IMR-90 (cell line): ENCODE measurements around the gene TBPL1. TPM values are rescaled to one million over a fixed set of nuclear protein-coding genes. Genes with fewer than 3 reads are reported as not detected.
"Not testable (repeated sequence)": the region's sequence is repeated elsewhere in the genome, so short reads cannot be mapped to it uniquely, and the experiment has no call there.

ENCODE experiments used
- ATAC-seq: fragments of 200-7000 bp; cut with Tn5 transposase; 2 replicates; pipeline ENCODE4 v1.9.1; 2020; ENCODE audit warnings: low read depth, mild to moderate bottlenecking, moderate library complexity
- BruUV-seq: library from RNA; stranded (reverse); fragments of 400-500 nt; replicated peaks from 2 replicates; lab custom pipeline; 2021; lab: Mats Ljungman, UMichigan
- CTCF ChIA-PET: fragments of 300-600 bp; formaldehyde crosslinking; extraction: SDS; loops from one replicate; lab custom pipeline; 2021; ENCODE audit warnings: antibody characterized with exemption; lab: Yijun Ruan, JAX
- POLR2A ChIA-PET: fragments of 300-600 bp; sonication (Branson Sonifier 250); formaldehyde crosslinking; loops from one replicate; lab custom pipeline; 2022; ENCODE audit warnings: antibody characterized with exemption; ENCODE audit not compliant: unreplicated experiment; lab: Charles Lee
- DNase-seq: peaks from one replicate; pipeline ENCODE4 v3.0.0; 2013
- H2AFZ ChIP-seq: replicated peaks from 2 replicates; pipeline ENCODE3; 2013; ENCODE audit warnings: low read length, mild to moderate bottlenecking; ENCODE audit not compliant: poor library complexity
- H2AK5ac ChIP-seq: 2 replicates; pipeline ENCODE4 v1.6.1; 2013; ENCODE audit warnings: low read depth, low read length, inconsistent platforms
- H2AK9ac ChIP-seq: replicated peaks from 2 replicates; pipeline ENCODE3; 2013; ENCODE audit warnings: mild to moderate bottlenecking, low read depth, low read length, moderate library complexity; ENCODE audit not compliant: poor library complexity
- H2BK120ac ChIP-seq: 2 replicates; pipeline ENCODE4 v1.6.1; 2013; ENCODE audit warnings: low read depth, low read length, inconsistent platforms
- H2BK15ac ChIP-seq: 3 replicates; pipeline ENCODE4 v1.6.1; 2013; ENCODE audit warnings: low read depth, low read length, inconsistent platforms
- H2BK20ac ChIP-seq: 2 replicates; pipeline ENCODE4 v1.6.1; 2013; ENCODE audit warnings: low read depth, mild to moderate bottlenecking, inconsistent platforms, low read length, moderate library complexity
- H2BK5ac ChIP-seq: 2 replicates; pipeline ENCODE4 v1.6.1; 2013; ENCODE audit warnings: mild to moderate bottlenecking, low read depth, low read length, inconsistent platforms; ENCODE audit not compliant: poor library complexity, severe bottlenecking
- H3K14ac ChIP-seq: replicated peaks from 2 replicates; pipeline ENCODE4 v1.6.1; 2013; ENCODE audit warnings: low read depth, low read length, inconsistent platforms
- H3K18ac ChIP-seq: 2 replicates; pipeline ENCODE4 v1.6.1; 2013; ENCODE audit warnings: low read depth, low read length, control low read depth
- H3K23ac ChIP-seq: 2 replicates; pipeline ENCODE4 v1.6.1; 2013; ENCODE audit warnings: low read depth, low read length, inconsistent platforms
- H3K27ac ChIP-seq: 2 replicates; pipeline ENCODE4 v1.5.1; 2013; ENCODE audit warnings: mild to moderate bottlenecking, control low read depth, low read length; ENCODE audit not compliant: insufficient read depth
- H3K27me3 ChIP-seq: 2 replicates; pipeline ENCODE4 v1.6.1; 2013; ENCODE audit warnings: low read length; ENCODE audit not compliant: control insufficient read depth, insufficient read depth
- H3K36me3 ChIP-seq: 2 replicates; pipeline ENCODE4 v1.6.1; 2013; ENCODE audit warnings: low read length, mixed read lengths; ENCODE audit not compliant: control insufficient read depth, insufficient read depth
- H3K4ac ChIP-seq: 2 replicates; pipeline ENCODE4 v1.6.1; 2013; ENCODE audit warnings: low read depth, low read length, inconsistent platforms
- H3K4me1 ChIP-seq: 2 replicates; pipeline ENCODE4 v1.6.1; 2013; ENCODE audit warnings: low read length, mixed read lengths; ENCODE audit not compliant: control insufficient read depth, insufficient read depth
- H3K4me2 ChIP-seq: 2 replicates; pipeline ENCODE4 v1.6.1; 2013; ENCODE audit warnings: low read depth, mild to moderate bottlenecking, control low read depth, low read length, moderate library complexity
- H3K4me3 ChIP-seq: 2 replicates; pipeline ENCODE4 v1.5.1; 2013; ENCODE audit warnings: low read depth, mild to moderate bottlenecking, control low read depth, low read length, moderate library complexity; ENCODE audit not compliant: insufficient read depth
- H3K56ac ChIP-seq: 2 replicates; pipeline ENCODE4 v1.6.1; 2013; ENCODE audit warnings: low read length, inconsistent platforms; ENCODE audit not compliant: insufficient read depth; ENCODE audit errors: extremely low read depth
- H3K79me1 ChIP-seq, 2 experiments: 2 replicates each; pipeline ENCODE4 v1.6.1; 2013; ENCODE audit warnings: low read length in 2 of 2, inconsistent platforms in 1 of 2, low read depth in 1 of 2
- H3K9ac ChIP-seq: 2 replicates; pipeline ENCODE4 v1.6.1; 2013; ENCODE audit warnings: low read depth, low read length, control low read depth
- H3K9me1 ChIP-seq: 2 replicates; pipeline ENCODE4 v1.6.1; 2013; ENCODE audit warnings: low read length, inconsistent platforms; ENCODE audit not compliant: insufficient read depth
- H3K9me3 ChIP-seq: 2 replicates; pipeline ENCODE4 v1.6.1; 2013; ENCODE audit warnings: low read length; ENCODE audit not compliant: control insufficient read depth, insufficient read depth
- H4K20me1 ChIP-seq: 2 replicates; pipeline ENCODE4 v1.6.1; 2013; ENCODE audit warnings: low read length, inconsistent platforms; ENCODE audit not compliant: insufficient read depth
- H4K5ac ChIP-seq: 2 replicates; pipeline ENCODE4 v1.6.1; 2013; ENCODE audit warnings: mild to moderate bottlenecking, low read depth, low read length, control low read depth
- H4K8ac ChIP-seq, 2 experiments: 2 replicates each; pipeline ENCODE4 v1.6.1; 2013; ENCODE audit warnings: low read depth in 2 of 2, low read length in 2 of 2, control low read depth in 1 of 2, inconsistent platforms in 1 of 2
- H4K91ac ChIP-seq: 2 replicates; pipeline ENCODE4 v1.6.1; 2013; ENCODE audit warnings: low read depth, low read length, inconsistent platforms; ENCODE audit not compliant: insufficient read depth
- BHLHE40 ChIP-seq: fragments of 150-350 bp; IDR thresholded peaks from 2 replicates; pipeline ENCODE4 v1.6.1; 2016; ENCODE audit warnings: mild to moderate bottlenecking, low read depth, low read length
- FOS ChIP-seq: fragments of 150-350 bp; IDR thresholded peaks from 2 replicates; pipeline ENCODE4 v1.6.1; 2016; ENCODE audit warnings: low read depth, low read length
- WGBS, 2 experiments: methylation state at CpG; one replicate each; pipeline versions ENCODE4 v1.1.5 to v1.1.7; 2013; ENCODE audit warnings: missing lambda C conversion rate in 2 of 2; ENCODE audit not compliant: insufficient read length in 1 of 2; ENCODE audit errors: extremely low coverage in 2 of 2; 5-methylcytosine and 5-hydroxymethylcytosine counted together
- dilution Hi-C: fragments of 300-500 bp; cut with HindIII; formaldehyde crosslinking; loops from one replicate; pipeline ENCODE4 v1.14.3; 2018; ENCODE audit warnings: low sequenced_read_pairs; ENCODE audit not compliant: unreplicated experiment
- in situ Hi-C: fragments of 300-500 bp; cut with MboI; formaldehyde crosslinking; loops from 3 replicates; pipeline ENCODE4 v1.14.3; 2019; ENCODE audit warnings: low sequenced_read_pairs, inconsistent platforms, mixed read lengths
- intact Hi-C: fragments of 100-400 bp; cut with micrococcal nuclease; formaldehyde crosslinking; loops from 2 replicates; pipeline ENCODE4 v1.10.0; 2022
- polyA plus RNA-seq, 3 experiments: library from polyadenylated mRNA; depleted of rRNA; stranded (reverse); fragments of >200 nt; gene quantifications; 2 replicates each; pipeline ENCODE4 v1.2.3, GENCODE V29; 2012; ENCODE audit warnings: low replicate concordance in 1 of 3
- total RNA-seq: library from RNA; depleted of rRNA; stranded (reverse); fragments of >200 nt; gene quantifications from 2 replicates; pipeline ENCODE4 v1.2.3, GENCODE V29; 2012

Gene TBPL1
- total and polyA plus RNA-seq, 2 of the 4 experiments (the other 2 are of a cell fraction), result 25.6 to 32.5 TPM

- Histone ChIP-seq H2BK5ac (peak overlapping the region; percentile 60), H3K4ac (0 out of 2 replicates have a peak overlapping the region, but pooled peaks have one; percentile 26), H3K79me1 (peaks cover 22 to 49% of the 10 kb centered on the region in 2 experiments), H4K20me1 (peaks cover 15% of the 10 kb centered on the region; the same call in 1 of the 2 replicates), H4K8ac (0 out of 4 replicates have a peak overlapping the region, but pooled peaks of 1 of the 2 experiments have one; percentile 36), H3K14ac (0 out of 2 replicates have a peak overlapping the region, but pooled peaks have one; percentile 40), H2BK20ac (peak overlapping the region; percentile 46; the same call in 1 of the 2 replicates)
- DNase-seq (peak; percentile 84), ATAC-seq (peak; percentile 83)
- H3K4me3 ChIP-seq, H3K4me2 ChIP-seq, intact Hi-C loops, H4K91ac ChIP-seq, H2AK9ac ChIP-seq, dilution Hi-C loops, H3K9me1 ChIP-seq, H3K56ac ChIP-seq, H3K4me1 ChIP-seq, H2BK120ac ChIP-seq, H3K9ac ChIP-seq, in situ Hi-C loops, H3K36me3 ChIP-seq, H3K27ac ChIP-seq, H3K9me3 ChIP-seq, BruUV-seq, H3K18ac ChIP-seq, H4K5ac ChIP-seq, H2AFZ ChIP-seq, H3K23ac ChIP-seq, H2BK15ac ChIP-seq, H2AK5ac ChIP-seq, H3K27me3 ChIP-seq: not testable (repeated sequence)
- no CpG with 5 or more reads among the region's 8 CpGs for WGBS, 2 experiments
- 0 out of 2 replicates have a peak, but pooled peaks have one; percentile 7 for TF ChIP-seq FOS
- peak; percentile 35; the same call in 1 of the 2 replicates for TF ChIP-seq BHLHE40
- CTCF ChIA-PET, result interaction anchor here (0.7 kb wide), 1 partner anchor 159 kb away, joined by 3 read pairs; no protein-coding TSS in a partner anchor
- POLR2A ChIA-PET, result interaction anchor here (0.6 kb wide), 1 partner anchor 22 kb away, joined by 6 read pairs; no protein-coding TSS in a partner anchor
These were observed 14.8 kb downstream of the TBPL1 start for GRCh38 chr6:133967835-133968234.
